K562 (cell line): ENCODE results near the gene CD82. TPM values are rescaled to one million over a fixed set of nuclear protein-coding genes. Genes with fewer than 3 reads are reported as not detected.
A peak's percentile ranks its signal among the peaks of the same experiment; 100 is the strongest.

Experiments
- FOXM1 ChIP-seq, 2 experiments: fragments of 450-650 bp in 1 of 2; sonication (generic) in 1 of 2; formaldehyde crosslinking in 1 of 2; IDR thresholded peaks; 2 replicates each; pipeline versions ENCODE4 v1.6.1 to v1.9.0; 2017 to 2022; ENCODE audit warnings: low read depth in 2 of 2, mild to moderate bottlenecking in 2 of 2, missing genetic modification reagents in 1 of 2, moderate library complexity in 1 of 2
- HDAC2 ChIP-seq: fragments of 450-650 bp; IDR thresholded peaks from 2 replicates; pipeline ENCODE4 v1.6.1; 2016; ENCODE audit warnings: mild to moderate bottlenecking
- KDM2B ChIP-seq: fragments of 250-450 bp; sonication (Bioruptor Pico); IDR thresholded peaks from 2 replicates; pipeline ENCODE4 v1.8.0; 2021; ENCODE audit warnings: mild to moderate bottlenecking, moderate library complexity
- MED1 ChIP-seq: sonication (generic); formaldehyde crosslinking; IDR thresholded peaks from 2 replicates; pipeline ENCODE4 v1.8.1; 2023; ENCODE audit warnings: missing genetic modification reagents, borderline replicate concordance
- POLR2AphosphoS2 ChIP-seq: IDR thresholded peaks from 2 replicates; pipeline ENCODE4 v1.6.1; 2012; ENCODE audit warnings: low read length, improper control_type of control experiment
- PRMT5 ChIP-seq: sonication (generic); formaldehyde crosslinking; IDR thresholded peaks from 2 replicates; pipeline ENCODE4 v1.5.0; 2020; ENCODE audit warnings: missing genetic modification reagents
- SRSF3 ChIP-seq: fragments of 200-400 bp; formaldehyde crosslinking; IDR thresholded peaks from 2 replicates; pipeline ENCODE4 v1.6.1; 2016; ENCODE audit warnings: mild to moderate bottlenecking, low read length, moderate library complexity; ENCODE audit not compliant: insufficient read depth
- TAF9B ChIP-seq: fragments of 450-650 bp; IDR thresholded peaks from 2 replicates; pipeline ENCODE4 v1.6.1; 2018; ENCODE audit warnings: mild to moderate bottlenecking; ENCODE audit not compliant: partially characterized antibody
- UBTF ChIP-seq, 2 experiments: IDR thresholded peaks; 2 replicates each; pipeline ENCODE4 v1.6.1; 2012; ENCODE audit warnings: improper control_type of control experiment in 2 of 2, low read depth in 2 of 2, low read length in 2 of 2, borderline replicate concordance in 1 of 2
- YY1 ChIP-seq, 3 experiments: IDR thresholded peaks; 2 replicates each; pipeline ENCODE4 v1.6.1; 2011; ENCODE audit warnings: low read length in 2 of 3, mild to moderate bottlenecking in 2 of 3, moderate library complexity in 2 of 3, borderline replicate concordance in 1 of 3, control low read depth in 1 of 3, low read depth in 1 of 3; ENCODE audit not compliant: insufficient read depth in 3 of 3, insufficient replicate concordance in 2 of 3, control insufficient read depth in 1 of 3, insufficient read length in 1 of 3; ENCODE audit errors: extremely low read depth in 1 of 3
- ZBTB49 ChIP-seq: sonication (generic); formaldehyde crosslinking; IDR thresholded peaks from 2 replicates; pipeline ENCODE4 v1.8.0; 2022; ENCODE audit warnings: missing genetic modification reagents, mild to moderate bottlenecking, borderline replicate concordance
- ZFP91 ChIP-seq: sonication (generic); formaldehyde crosslinking; IDR thresholded peaks from 2 replicates; pipeline ENCODE4 v1.8.0; 2022; ENCODE audit warnings: mild to moderate bottlenecking, missing genetic modification reagents
- ZNF23 ChIP-seq: fragments of 250-450 bp; sonication (Bioruptor Pico); IDR thresholded peaks from 2 replicates; pipeline ENCODE4 v1.4.0; 2020; ENCODE audit warnings: mild to moderate bottlenecking
- ZNF449 ChIP-seq: fragments of 250-450 bp; sonication (Bioruptor Pico); IDR thresholded peaks from 2 replicates; pipeline ENCODE4 v1.8.0; 2022; ENCODE audit warnings: moderate library complexity, mild to moderate bottlenecking, inconsistent platforms
- ZNF79 ChIP-seq: fragments of 250-450 bp; sonication (Bioruptor Pico); IDR thresholded peaks from 2 replicates; pipeline ENCODE4 v1.4.0; 2020; ENCODE audit warnings: low read depth, mild to moderate bottlenecking, moderate library complexity
- ZNF830 ChIP-seq: fragments of 250-450 bp; sonication (Bioruptor Pico); IDR thresholded peaks from 2 replicates; pipeline ENCODE4 v1.5.0; 2021; ENCODE audit warnings: mild to moderate bottlenecking
- polyA plus RNA-seq, 8 experiments: library from polyadenylated mRNA; depleted of rRNA in 4 of 8; stranded (reverse) in 5 of 8; unstranded in 3 of 8; fragments of >200 nt; fragmentation: Nextera tagmentation in 2 of 8; fragmentation: Illumina TruSeq in 1 of 8; extraction: Ambion mirVana in 2 of 8; extraction: Trizol in 1 of 8; gene quantifications; 2 replicates each; pipeline versions ENCODE4 v1.2.1 to v1.2.3, GENCODE V29; 2011 to 2014; ENCODE audit warnings: inconsistent platforms in 1 of 8, missing spikeins in 1 of 8
- total RNA-seq, 7 experiments: library from RNA; depleted of rRNA in 6 of 7; stranded (reverse); fragments of >200 nt in 6 of 7; fragmentation: Illumina TruSeq in 2 of 7; extraction: Trizol in 2 of 7; gene quantifications; 2 replicates each; pipeline versions ENCODE4 v1.2.1 to v1.2.3, GENCODE V29; 2011 to 2021; ENCODE audit warnings: low replicate concordance in 1 of 7

The CD82 gene
- total and polyA plus RNA-seq, 9 of the 15 experiments (the other 6 are each of a cell fraction or from before 2014, with no cell fraction given) = 0.27 to 9.4 (median 3.0) TPM

GRCh38 chr11:44568658-44569473 lies 3.4 kb downstream of the CD82 start (continued):
- TF ChIP-seq ZNF449 (CRISPR knock-in tag) (no peak), TAF9B (no peak), ZNF23 (no peak), YY1 (IDR thresholded peaks at IDR 0.05; ENCODE audit: borderline replicate concordance in 1 of 3, control insufficient read depth in 1 of 3, extremely low read depth in 1 of 3, insufficient read depth in 3 of 3, insufficient read length in 1 of 3, insufficient replicate concordance in 2 of 3, low read depth in 1 of 3, low read length in 2 of 3) (peak in 1 of 3 experiments; percentile 36), UBTF (IDR thresholded peaks at IDR 0.05; ENCODE audit: borderline replicate concordance in 1 of 2, low read depth in 2 of 2, low read length in 2 of 2) (0 out of 4 replicates have a peak, but pooled peaks of 1 of the 2 experiments have one; percentile 38), POLR2AphosphoS2 (no peak), PRMT5 (CRISPR knock-in tag) (no peak), FOXM1 (IDR thresholded peaks at IDR 0.05; ENCODE audit: low read depth) (no peak), FOXM1 (CRISPR knock-in tag; IDR thresholded peaks at IDR 0.05; ENCODE audit: low read depth) (no peak), ZNF79 (CRISPR knock-in tag) (no peak), SRSF3 (no peak), ZFP91 (CRISPR knock-in tag) (no peak), KDM2B (CRISPR knock-in tag) (no peak), ZNF830 (CRISPR knock-in tag) (no peak), ZBTB49 (CRISPR knock-in tag) (no peak), HDAC2 (no peak), MED1 (CRISPR knock-in tag) (no peak)
